H1 (cell line): ENCODE measurements around the gene ISG20L2. TPM values are rescaled to one million over a fixed set of nuclear protein-coding genes. Genes with fewer than 3 reads are reported as not detected.

Experiments used
- CTCF ChIA-PET: fragments of 300-600 bp; sonication (Branson Sonifier 250); formaldehyde crosslinking; loops from one replicate; lab custom pipeline; 2021; ENCODE audit not compliant: partially characterized antibody; lab: Charles Lee
- POLR2A ChIA-PET: fragments of 300-600 bp; sonication (Branson Sonifier 250); formaldehyde crosslinking; loops from one replicate; lab custom pipeline; 2021; ENCODE audit warnings: inconsistent platforms; ENCODE audit not compliant: partially characterized antibody; lab: Charles Lee
- DNase-seq, 2 experiments: peaks; one replicate each; pipeline versions ENCODE4 v3.0.0 to v3.0.0-alpha.2; 2010 to 2022; ENCODE audit warnings: low spot score in 2 of 2, low read depth in 1 of 2, mixed read lengths in 1 of 2
- FAIRE-seq: peaks from 2 replicates; lab custom pipeline; 2011; peaks lifted over from hg19 to GRCh38; lab: Jason Lieb, UNC
- H2AFZ ChIP-seq: 2 replicates; pipeline ENCODE4 v1.8.1; 2012; ENCODE audit warnings: low read length, inconsistent platforms
- H2AK5ac ChIP-seq: 2 replicates; pipeline ENCODE4 v1.6.1; 2013; ENCODE audit warnings: low read depth, low read length
- H2BK120ac ChIP-seq: replicated peaks from 2 replicates; pipeline ENCODE3; 2013; ENCODE audit warnings: low read depth, low read length, inconsistent platforms
- H2BK12ac ChIP-seq: 2 replicates; pipeline ENCODE4 v1.6.1; 2013; ENCODE audit warnings: low read depth, low read length
- H2BK15ac ChIP-seq: 2 replicates; pipeline ENCODE4 v1.6.1; 2013; ENCODE audit warnings: low read length
- H2BK20ac ChIP-seq: 2 replicates; pipeline ENCODE4 v1.6.1; 2013; ENCODE audit warnings: low read length
- H2BK5ac ChIP-seq: 2 replicates; pipeline ENCODE4 v1.6.1; 2013; ENCODE audit warnings: low read depth, low read length
- H3K14ac ChIP-seq: 2 replicates; pipeline ENCODE4 v1.6.1; 2013; ENCODE audit warnings: inconsistent platforms; ENCODE audit not compliant: insufficient read length
- H3K18ac ChIP-seq: 2 replicates; pipeline ENCODE4 v1.6.1; 2013; ENCODE audit warnings: low read length; ENCODE audit errors: extremely low read depth
- H3K23ac ChIP-seq: 2 replicates; pipeline ENCODE4 v1.6.1; 2013; ENCODE audit warnings: inconsistent platforms; ENCODE audit not compliant: insufficient read length
- H3K23me2 ChIP-seq: 2 replicates; pipeline ENCODE4 v1.6.1; 2013; ENCODE audit warnings: low read depth, low read length
- H3K27ac ChIP-seq: 2 replicates; pipeline ENCODE4 v1.6.1; 2011; ENCODE audit warnings: low read depth, low read length, inconsistent platforms
- H3K27me3 ChIP-seq, 4 experiments: replicated peaks in 1 of 4; 1 replicate in 1 of 4; 2 replicates in 3 of 4; pipeline versions ENCODE4 v1.6.1 to v1.8.1; 2011 to 2013; ENCODE audit warnings: low read length in 3 of 4, mild to moderate bottlenecking in 3 of 4, inconsistent platforms in 2 of 4, mixed read lengths in 2 of 4, moderate library complexity in 1 of 4; ENCODE audit not compliant: control insufficient read depth in 3 of 4, insufficient read depth in 3 of 4; ENCODE audit errors: extremely low read depth in 1 of 4
- H3K36me3 ChIP-seq, 4 experiments: 2 replicates each; pipeline versions ENCODE4 v1.6.1 to v1.8.1; 2011 to 2013; ENCODE audit warnings: mild to moderate bottlenecking in 4 of 4, low read length in 3 of 4, moderate library complexity in 2 of 4, control low read depth in 1 of 4, inconsistent platforms in 1 of 4; ENCODE audit not compliant: insufficient read depth in 4 of 4, control insufficient read depth in 2 of 4
- H3K4ac ChIP-seq: replicated peaks from 2 replicates; pipeline ENCODE3; 2013; ENCODE audit warnings: low read length, low read depth, mixed read lengths, inconsistent platforms; ENCODE audit not compliant: insufficient read length
- H3K4me1 ChIP-seq, 4 experiments: replicated peaks in 1 of 4; 1 replicate in 1 of 4; 2 replicates in 3 of 4; pipeline versions ENCODE4 v1.6.1 to v1.8.1; 2011 to 2013; ENCODE audit warnings: low read length in 3 of 4, inconsistent platforms in 2 of 4, mixed read lengths in 1 of 4; ENCODE audit not compliant: insufficient read depth in 4 of 4, control insufficient read depth in 3 of 4
- H3K4me2 ChIP-seq, 2 experiments: 2 replicates each; pipeline versions ENCODE4 v1.6.1 to v1.8.1; 2011 to 2013; ENCODE audit warnings: low read depth in 2 of 2, low read length in 2 of 2, control low read depth in 1 of 2, inconsistent platforms in 1 of 2, mild to moderate bottlenecking in 1 of 2; ENCODE audit not compliant: insufficient read depth in 1 of 2
- H3K4me3 ChIP-seq, 4 experiments: fragments of 200-600, 300-600 bp in 1 of 4; sonication (generic), shearing (Covaris generic), sonication (Bioruptor Twin) in 1 of 4; 2 replicates each; pipeline versions ENCODE4 v1.5.1 to v1.8.1; 2011 to 2016; ENCODE audit warnings: low read length in 4 of 4, low read depth in 3 of 4, control low read depth in 2 of 4, inconsistent platforms in 2 of 4, mild to moderate bottlenecking in 2 of 4, mixed read lengths in 1 of 4, moderate library complexity in 1 of 4; ENCODE audit not compliant: insufficient read depth in 2 of 4; ENCODE audit errors: extremely low read depth in 1 of 4
- H3K56ac ChIP-seq: replicated peaks from 2 replicates; pipeline ENCODE3; 2013; ENCODE audit warnings: low read depth, mild to moderate bottlenecking, mixed read lengths, low read length, inconsistent platforms; ENCODE audit not compliant: insufficient read length
- H3K79me1 ChIP-seq: 2 replicates; pipeline ENCODE4 v1.6.1; 2013; ENCODE audit warnings: low read depth, low read length, control low read depth
- H3K79me2 ChIP-seq, 2 experiments: 2 replicates each; pipeline versions ENCODE4 v1.6.1 to v1.8.1; 2012 to 2013; ENCODE audit warnings: low read length in 2 of 2, mild to moderate bottlenecking in 2 of 2, inconsistent platforms in 1 of 2; ENCODE audit not compliant: insufficient read depth in 2 of 2, control insufficient read depth in 1 of 2
- H3K9ac ChIP-seq, 4 experiments: replicated peaks in 1 of 4; 1 replicate in 1 of 4; 2 replicates in 3 of 4; pipeline versions ENCODE4 v1.6.1 to v1.8.1; 2011 to 2013; ENCODE audit warnings: low read depth in 3 of 4, low read length in 3 of 4, control low read depth in 2 of 4, mild to moderate bottlenecking in 2 of 4, moderate library complexity in 2 of 4, inconsistent platforms in 1 of 4; ENCODE audit errors: extremely low read depth in 1 of 4
- H3K9me3 ChIP-seq, 2 experiments: 2 replicates each; pipeline versions ENCODE4 v1.6.1 to v1.8.1; 2012 to 2013; ENCODE audit warnings: mild to moderate bottlenecking in 2 of 2, moderate library complexity in 2 of 2, control low read depth in 1 of 2, inconsistent platforms in 1 of 2, low read depth in 1 of 2, low read length in 1 of 2, mixed read lengths in 1 of 2; ENCODE audit not compliant: insufficient read depth in 2 of 2
- H4K20me1 ChIP-seq, 2 experiments: replicated peaks in 1 of 2; 2 replicates each; pipeline versions ENCODE3 to v1.8.1; 2011 to 2013; ENCODE audit warnings: inconsistent platforms in 2 of 2, low read length in 2 of 2, mild to moderate bottlenecking in 1 of 2; ENCODE audit not compliant: insufficient read depth in 2 of 2, control insufficient read depth in 1 of 2
- H4K5ac ChIP-seq: 2 replicates; pipeline ENCODE4 v1.6.1; 2013; ENCODE audit warnings: low read length, low read depth, mixed read lengths, inconsistent platforms; ENCODE audit not compliant: insufficient read length
- H4K8ac ChIP-seq: 2 replicates; pipeline ENCODE4 v1.8.0; 2013; ENCODE audit warnings: mild to moderate bottlenecking, moderate library complexity, low read length, inconsistent platforms; ENCODE audit not compliant: insufficient read depth; ENCODE audit errors: extremely low read depth
- H4K91ac ChIP-seq: replicated peaks from 2 replicates; pipeline ENCODE3; 2013; ENCODE audit warnings: low read length, mixed read lengths, inconsistent platforms; ENCODE audit not compliant: insufficient read length
- CHD1 ChIP-seq: IDR thresholded peaks from 2 replicates; pipeline ENCODE4 v1.6.1; 2012; ENCODE audit warnings: low read depth, low read length, improper control_type of control experiment
- CREB1 ChIP-seq: IDR thresholded peaks from 2 replicates; pipeline ENCODE4 v1.6.1; 2012; ENCODE audit warnings: inconsistent platforms
- FOSL1 ChIP-seq: IDR thresholded peaks from 2 replicates; pipeline ENCODE4 v1.6.1; 2011; ENCODE audit warnings: mild to moderate bottlenecking, low read depth, low read length, moderate library complexity; ENCODE audit not compliant: insufficient read depth
- JUND ChIP-seq: IDR thresholded peaks from 2 replicates; pipeline ENCODE4 v1.6.1; 2011; ENCODE audit warnings: mild to moderate bottlenecking, improper control_type of control experiment, low read length
- KDM5A ChIP-seq: fragments of 200-600 bp; IDR thresholded peaks from 2 replicates; pipeline ENCODE4 v1.7.1; 2012; ENCODE audit warnings: mild to moderate bottlenecking, low read length, inconsistent platforms, mixed read lengths
- NRF1 ChIP-seq: IDR thresholded peaks from 2 replicates; pipeline ENCODE4 v1.6.1; 2011; ENCODE audit warnings: mild to moderate bottlenecking, low read depth, low read length, improper control_type of control experiment
- PHF8 ChIP-seq: fragments of 200-600 bp; sonication (generic); conservative IDR thresholded peaks from 2 replicates; pipeline ENCODE4 v1.7.1; 2012; ENCODE audit warnings: low read depth, mild to moderate bottlenecking, inconsistent platforms, low read length, moderate library complexity
- POLR2A ChIP-seq, 2 experiments: IDR thresholded peaks; 1 replicate in 1 of 2; 2 replicates in 1 of 2; pipeline ENCODE4 v1.6.1; 2011; ENCODE audit warnings: low read depth in 2 of 2, low read length in 2 of 2, mild to moderate bottlenecking in 2 of 2; ENCODE audit errors: control extremely low read depth in 1 of 2
- POU5F1 ChIP-seq: IDR thresholded peaks from 2 replicates; pipeline ENCODE4 v1.6.1; 2011; ENCODE audit warnings: low read depth, mild to moderate bottlenecking, low read length, moderate library complexity
- RNF2 ChIP-seq: fragments of 200-900, 300-1000 bp; sonication (generic); IDR thresholded peaks from 2 replicates; pipeline ENCODE4 v1.7.1; 2016; ENCODE audit warnings: borderline replicate concordance, low read depth, mild to moderate bottlenecking, antibody characterized with exemption, low read length; ENCODE audit not compliant: poor library complexity, severe bottlenecking; ENCODE audit errors: missing control alignments
- RXRA ChIP-seq: IDR thresholded peaks from 2 replicates; pipeline ENCODE4 v1.6.1; 2011; ENCODE audit warnings: low read depth, mild to moderate bottlenecking, low read length, moderate library complexity; ENCODE audit not compliant: insufficient read depth
- TCF12 ChIP-seq: IDR thresholded peaks from 2 replicates; pipeline ENCODE4 v1.6.1; 2011; ENCODE audit warnings: low read depth, mild to moderate bottlenecking, low read length
- WGBS, 2 experiments: shearing (Covaris generic) in 1 of 2; methylation state at CpG; one replicate each; pipeline versions ENCODE4 v1.1.6 to v1.1.7; 2013 to 2015; ENCODE audit warnings: low lambda C conversion rate in 2 of 2, mixed read lengths in 2 of 2, inconsistent platforms in 1 of 2, low coverage in 1 of 2, missing lambda C conversion rate in 1 of 2; ENCODE audit not compliant: insufficient replicate concordance in 2 of 2, insufficient coverage in 1 of 2, insufficient read length in 1 of 2; ENCODE audit errors: extremely low coverage in 1 of 2, missing lambda C conversion rate in 1 of 2; 5-methylcytosine and 5-hydroxymethylcytosine counted together
- polyA plus RNA-seq, 7 experiments: library from polyadenylated mRNA; depleted of rRNA in 3 of 7; stranded (reverse) in 5 of 7; unstranded in 2 of 7; fragments of >200 nt in 5 of 7; fragments of 200-250 nt in 2 of 7; gene quantifications; 1 replicate in 5 of 7; 2 replicates in 1 of 7; 4 replicates in 1 of 7; pipeline versions ENCODE4 v1.2.1 to v1.2.3, GENCODE V29; 2011 to 2013; ENCODE audit warnings: missing spikeins in 2 of 7, mixed read lengths in 2 of 7
- total RNA-seq: library from RNA; stranded (reverse); fragmentation: NEBNext Ultra II Directional; extraction: Animal tissue kit (Norgen Biotek cat#: 25700); gene quantifications from 2 replicates; pipeline ENCODE4 v1.2.1, GENCODE V29; 2021

ISG20L2 gene
- total and polyA plus RNA-seq, 2 of the 8 experiments (the other 6 are each of a cell fraction or from before 2014, with no cell fraction given), result 47.5 to 53.0 TPM

- H3K27ac ChIP-seq, result no peak overlapping the region
- peaks cover 2 to 15% (median 10%) of the 10 kb centered on the region in 4 experiments; a peak in 6 of 7 replicates for H3K4me1 ChIP-seq
- no peak overlapping the region for H3K18ac ChIP-seq
- no peaks in the 10 kb centered on the region for H3K27me3 ChIP-seq
- H3K23ac ChIP-seq, result no peak overlapping the region
- H3K23me2 ChIP-seq, result no peaks in the 10 kb centered on the region; the same call in 1 of the 2 replicates
- TF ChIP-seq NRF1 (no peak), CHD1 (no peak), TCF12 (no peak), FOSL1 (no peak), PHF8 (no peak), CREB1 (no peak), RXRA (no peak), JUND (no peak), POLR2A (IDR thresholded peaks at IDR 0.05; ENCODE audit: control extremely low read depth in 1 of 2, low read depth in 2 of 2, low read length in 2 of 2) (no peak), KDM5A (no peak), POU5F1 (no peak), RNF2 (no peak)
- no peak overlapping the region for H2BK120ac ChIP-seq
- no peak overlapping the region for H4K91ac ChIP-seq
- CTCF ChIA-PET, result interaction anchor here (0.6 to 65.2 kb wide), 8 partner anchors 34 to 1831 kb away, joined by 3 to 4284 read pairs (median 4); partner anchors contain the start of genes CRABP2, NES and NTRK1
- no peak overlapping the region for H3K4me3 ChIP-seq
- peaks cover 7 to 38% of the 10 kb centered on the region in 2 experiments for H3K79me2 ChIP-seq
- no peak overlapping the region for H4K8ac ChIP-seq
- no peak overlapping the region for H2AK5ac ChIP-seq
- no peak overlapping the region for H3K4ac ChIP-seq
- no peak overlapping the region for H2BK20ac ChIP-seq
- DNase-seq (no peak), FAIRE-seq (no peak)
- H3K9ac ChIP-seq, result no peak overlapping the region
- peaks cover 16 to 31% (median 30%) of the 10 kb centered on the region in 4 experiments for H3K36me3 ChIP-seq
- POLR2A ChIA-PET, result interaction anchor here (1.0 to 8.5 kb wide), 6 partner anchors 10 to 163 kb away, joined by 3 to 135 read pairs (median 11); partner anchors contain the start of gene MRPL24
- no peak overlapping the region for H2BK5ac ChIP-seq
- no peak overlapping the region for H2BK15ac ChIP-seq
- H3K4me2 ChIP-seq, result no peak overlapping the region
- 87% methylated on average over 2 of the region's 2 CpGs; no CpG with 5 or more reads in 1 of the 2 experiments for WGBS, 2 experiments
- no peaks in the 10 kb centered on the region for H3K9me3 ChIP-seq
- H4K20me1 ChIP-seq, result peaks cover 13 to 23% of the 10 kb centered on the region in 2 experiments
- H3K14ac ChIP-seq, result no peak overlapping the region
- no peak overlapping the region for H4K5ac ChIP-seq
- no peak overlapping the region for H2BK12ac ChIP-seq
- peaks cover 2% of the 10 kb centered on the region; the same call in 1 of the 2 replicates for H3K79me1 ChIP-seq
- H3K56ac ChIP-seq, result no peak overlapping the region
- H2AFZ ChIP-seq, result no peak overlapping the region
Observed at GRCh38 chr1:156721131-156721530, 7.4 kb downstream of the ISG20L2 start.
